Measurements from ENCODE around the gene TAPBPL. TPM values are rescaled to one million over a fixed set of nuclear protein-coding genes. Genes with fewer than 3 reads are reported as not detected.
"Not testable (repeated sequence)": the region's sequence is repeated elsewhere in the genome, so short reads cannot be mapped to it uniquely, and the experiment has no call there.

The TAPBPL gene
- total RNA-seq, 1 donor from 2014 or later: 0.96 TPM

DNA sequence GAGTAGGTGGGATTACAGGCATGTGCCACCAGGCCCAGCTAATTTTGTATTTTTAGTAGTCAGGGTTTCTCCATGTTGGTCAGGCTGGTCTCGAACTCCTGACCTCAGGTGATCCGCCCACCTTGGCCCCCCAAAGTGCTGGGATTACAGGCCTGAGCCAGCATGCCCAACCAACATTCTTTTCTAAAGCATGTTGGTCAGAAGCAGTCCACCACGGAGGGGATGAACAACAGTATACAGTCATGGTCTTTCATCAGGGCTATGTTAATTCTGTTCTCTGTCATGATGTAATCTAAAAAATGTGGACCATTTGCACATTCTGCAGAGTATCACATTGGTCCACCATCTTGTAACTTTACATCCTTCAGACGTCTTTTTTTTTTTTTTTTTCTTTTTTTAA lies 37.6 kb downstream of the TAPBPL start:
- Mint-ChIP-seq H3K27me3 (ENCODE audit: unreplicated experiment) (peaks cover 5% of the 10 kb centered on the region), H3K9me3 (ENCODE audit: unreplicated experiment) (peaks cover 3% of the 10 kb centered on the region), H3K4me1 (ENCODE audit: low read depth, unreplicated experiment) (peaks cover 4% of the 10 kb centered on the region), H3K36me3 (ENCODE audit: unreplicated experiment) (no peaks in the 10 kb centered on the region), H3K27ac (ENCODE audit: unreplicated experiment) (no peak overlapping the region), H3K4me3 (ENCODE audit: unreplicated experiment) (no peak overlapping the region)
- TF ChIP-seq, protein P1, sequence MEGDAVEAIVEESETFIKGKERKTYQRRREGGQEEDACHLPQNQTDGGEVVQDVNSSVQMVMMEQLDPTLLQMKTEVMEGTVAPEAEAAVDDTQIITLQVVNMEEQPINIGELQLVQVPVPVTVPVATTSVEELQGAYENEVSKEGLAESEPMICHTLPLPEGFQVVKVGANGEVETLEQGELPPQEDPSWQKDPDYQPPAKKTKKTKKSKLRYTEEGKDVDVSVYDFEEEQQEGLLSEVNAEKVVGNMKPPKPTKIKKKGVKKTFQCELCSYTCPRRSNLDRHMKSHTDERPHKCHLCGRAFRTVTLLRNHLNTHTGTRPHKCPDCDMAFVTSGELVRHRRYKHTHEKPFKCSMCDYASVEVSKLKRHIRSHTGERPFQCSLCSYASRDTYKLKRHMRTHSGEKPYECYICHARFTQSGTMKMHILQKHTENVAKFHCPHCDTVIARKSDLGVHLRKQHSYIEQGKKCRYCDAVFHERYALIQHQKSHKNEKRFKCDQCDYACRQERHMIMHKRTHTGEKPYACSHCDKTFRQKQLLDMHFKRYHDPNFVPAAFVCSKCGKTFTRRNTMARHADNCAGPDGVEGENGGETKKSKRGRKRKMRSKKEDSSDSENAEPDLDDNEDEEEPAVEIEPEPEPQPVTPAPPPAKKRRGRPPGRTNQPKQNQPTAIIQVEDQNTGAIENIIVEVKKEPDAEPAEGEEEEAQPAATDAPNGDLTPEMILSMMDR (IDR thresholded peaks at IDR 0.05; ENCODE audit: partially characterized antibody, unreplicated experiment): no peak
- DNase-seq: no peak

DNA sequence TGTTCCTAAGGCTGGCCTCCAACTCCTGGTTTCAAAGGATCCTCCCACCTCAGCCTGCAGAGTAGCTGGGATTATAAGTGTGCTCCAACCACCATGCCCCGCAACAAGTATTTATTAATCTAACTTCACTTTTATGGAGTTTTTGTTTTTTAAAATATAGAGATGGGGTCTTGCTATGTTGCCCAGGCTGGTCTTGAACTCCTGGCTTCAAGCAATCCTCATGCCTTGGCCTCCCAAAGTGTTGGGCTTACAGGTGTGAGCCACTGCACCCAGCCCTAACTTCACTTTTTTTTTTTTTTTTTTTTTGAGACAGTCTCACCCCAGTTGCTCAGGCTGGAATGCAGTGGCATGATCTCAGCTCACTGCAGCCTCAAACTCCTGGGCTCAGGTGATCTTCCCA lies 38.8 kb downstream of the TAPBPL start:
- not testable (repeated sequence) for H3K27me3 Mint-ChIP-seq (ENCODE audit: unreplicated experiment); H3K27ac Mint-ChIP-seq (ENCODE audit: unreplicated experiment); H3K9me3 Mint-ChIP-seq (ENCODE audit: unreplicated experiment); H3K36me3 Mint-ChIP-seq (ENCODE audit: unreplicated experiment); H3K4me3 Mint-ChIP-seq (ENCODE audit: unreplicated experiment); DNase-seq
- H3K4me1 Mint-ChIP-seq (ENCODE audit: low read depth, unreplicated experiment): peaks cover 13% of the 10 kb centered on the region

DNA sequence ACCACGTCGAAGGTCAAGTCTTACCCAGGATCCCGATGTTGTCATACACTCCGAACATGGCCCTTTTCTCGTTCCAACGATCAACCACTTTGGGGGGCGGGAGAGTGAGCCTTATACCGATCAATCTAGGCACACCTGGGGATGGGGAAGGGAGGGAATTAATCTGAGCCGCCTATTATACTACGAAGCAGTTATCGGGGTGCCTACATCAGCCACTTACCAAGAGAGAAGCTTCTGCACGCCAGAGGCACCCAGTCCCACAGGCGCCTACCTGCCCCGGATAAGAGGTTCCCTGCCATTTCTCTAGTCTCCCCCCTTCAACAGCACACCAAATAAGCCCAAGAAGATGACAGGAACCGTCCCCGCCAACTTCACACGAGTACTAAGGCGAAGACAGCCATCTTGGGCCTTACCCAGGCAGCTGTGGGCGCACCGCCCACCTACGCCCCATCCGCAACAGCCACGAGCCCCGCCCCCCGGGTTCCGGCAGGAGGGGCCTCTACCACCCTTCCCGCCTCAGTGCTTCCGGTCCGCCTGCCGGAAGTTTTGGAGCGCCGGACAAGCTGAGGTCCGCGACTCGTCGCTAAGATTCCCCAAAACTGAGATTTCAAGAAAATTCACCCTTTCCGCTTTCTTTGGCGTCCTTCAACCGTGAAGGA lies 41.1 kb downstream of the TAPBPL start, which contains the start of gene MRPL51:
TSS of gene MRPL51 (minus strand) at position 425 of the 659 bp plus-strand sequence. CDS start at position 299, 126 bp downstream.
- H3K27ac Mint-ChIP-seq (ENCODE audit: unreplicated experiment): peak within 1 kb of the TSS; percentile 95
- H3K27me3 Mint-ChIP-seq (ENCODE audit: unreplicated experiment): peaks cover 5% of the 10 kb centered on the region
- DNase-seq: peak; percentile 98
- TF ChIP-seq, protein P1 (IDR thresholded peaks at IDR 0.05; ENCODE audit: partially characterized antibody, unreplicated experiment): no peak
- no peaks in the 10 kb centered on the region for H3K36me3 Mint-ChIP-seq (ENCODE audit: unreplicated experiment)
- peaks cover 13% of the 10 kb centered on the region for H3K4me1 Mint-ChIP-seq (ENCODE audit: low read depth, unreplicated experiment)
- H3K4me3 Mint-ChIP-seq (ENCODE audit: unreplicated experiment): peak within 1 kb of the TSS; percentile 98
- H3K9me3 Mint-ChIP-seq (ENCODE audit: unreplicated experiment): peaks cover 3% of the 10 kb centered on the region

DNA sequence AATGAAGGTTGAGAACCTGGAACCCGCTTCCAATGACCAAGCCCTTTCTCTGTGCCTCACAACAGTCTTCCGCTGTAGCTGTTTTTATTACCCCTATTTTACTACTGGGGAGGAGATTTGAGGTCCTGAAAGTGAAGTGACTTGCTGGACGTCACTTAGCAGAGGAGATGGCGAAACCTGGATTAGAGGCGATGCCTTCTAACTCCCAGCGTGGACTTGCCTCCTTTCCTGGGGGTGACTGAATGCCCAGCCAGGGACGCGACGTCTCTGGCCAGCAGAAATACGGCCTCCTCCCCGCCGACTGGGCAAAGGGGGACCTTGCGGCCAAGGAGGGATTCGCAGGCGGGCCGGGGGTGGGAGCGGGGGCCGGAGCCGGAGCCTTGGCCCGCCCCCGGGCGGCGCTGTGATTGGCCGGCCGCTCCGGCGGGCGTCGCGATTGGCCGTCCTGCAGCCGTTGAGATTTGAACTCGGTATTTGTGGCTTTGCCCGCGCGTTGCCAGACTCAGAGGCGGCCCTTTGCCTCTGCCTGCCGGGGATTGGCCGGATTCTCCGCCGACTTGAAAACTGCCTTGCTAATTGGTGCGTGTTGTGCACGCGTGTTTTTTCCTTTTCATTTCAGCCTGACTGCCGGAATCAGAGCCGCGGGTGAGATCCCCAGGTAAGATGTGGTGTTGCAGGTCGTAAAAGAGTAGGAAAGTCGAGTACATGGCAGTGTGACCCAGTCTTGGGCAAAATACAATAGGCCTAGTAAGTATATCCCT lies 41.8 kb downstream of the TAPBPL start, which contains the start of gene NCAPD2:
TSS of gene NCAPD2 (plus strand) at position 606 of the 761 bp plus-strand sequence. CDS start 997 bp downstream, outside the sequence.
- DNase-seq: peak; percentile 94
- Mint-ChIP-seq H3K36me3 (ENCODE audit: unreplicated experiment) (no peaks in the 10 kb centered on the region), H3K4me3 (ENCODE audit: unreplicated experiment) (peak within 1 kb of the TSS; percentile 98), H3K27ac (ENCODE audit: unreplicated experiment) (peak within 1 kb of the TSS; percentile 95), H3K27me3 (ENCODE audit: unreplicated experiment) (peaks cover 5% of the 10 kb centered on the region), H3K9me3 (ENCODE audit: unreplicated experiment) (peaks cover 3% of the 10 kb centered on the region), H3K4me1 (ENCODE audit: low read depth, unreplicated experiment) (peaks cover 13% of the 10 kb centered on the region)
- TF ChIP-seq, protein P1 (IDR thresholded peaks at IDR 0.05; ENCODE audit: partially characterized antibody, unreplicated experiment): peak; percentile 42

DNA sequence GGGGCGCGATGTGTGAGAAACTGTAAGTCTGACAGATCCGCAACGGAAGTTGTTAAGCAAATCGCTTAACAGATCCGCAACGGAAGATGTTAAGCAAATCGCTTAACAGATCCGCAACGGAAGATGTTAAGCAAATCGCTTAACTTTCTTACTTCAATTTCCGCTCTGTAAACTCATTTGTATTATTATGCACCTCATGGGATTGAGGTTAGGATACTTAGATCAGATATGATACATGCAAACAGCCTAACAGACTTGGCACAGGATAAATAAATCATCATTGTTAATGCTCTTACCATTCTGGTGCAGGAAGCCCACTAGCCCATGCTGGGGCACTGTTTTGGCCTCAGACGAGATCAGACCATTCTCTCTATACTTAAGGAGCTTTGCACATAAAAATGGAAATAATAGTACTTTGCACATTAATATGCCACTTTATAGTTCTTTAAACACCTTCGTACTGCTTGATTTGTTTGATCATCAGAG lies 42.5 kb downstream of the TAPBPL start:
- H3K4me3 Mint-ChIP-seq (ENCODE audit: unreplicated experiment): peak overlapping the region; percentile 94
- H3K9me3 Mint-ChIP-seq (ENCODE audit: unreplicated experiment): peaks cover 3% of the 10 kb centered on the region
- H3K27ac Mint-ChIP-seq (ENCODE audit: unreplicated experiment): peak overlapping the region; percentile 56
- DNase-seq: no peak
- H3K4me1 Mint-ChIP-seq (ENCODE audit: low read depth, unreplicated experiment): peaks cover 13% of the 10 kb centered on the region
- H3K36me3 Mint-ChIP-seq (ENCODE audit: unreplicated experiment): no peaks in the 10 kb centered on the region
- TF ChIP-seq, protein P1 (IDR thresholded peaks at IDR 0.05; ENCODE audit: partially characterized antibody, unreplicated experiment): no peak
- H3K27me3 Mint-ChIP-seq (ENCODE audit: unreplicated experiment): peaks cover 5% of the 10 kb centered on the region

Measured in glutamatergic neuron (in vitro differentiated cells).